ENCODE results near the gene BBS9.

GRCh38 chr7:33472348-33473025 is 343.1 kb downstream of the BBS9 start:
- no peak for TF ChIP-seq POLR2AphosphoS5 (IDR thresholded peaks at IDR 0.05; ENCODE audit: borderline replicate concordance, low read depth, low read length)
- no peak for TF ChIP-seq EZH2 (IDR thresholded peaks at IDR 0.05)

All from SK-N-MC (cell line).